ENCODE results near the gene C10orf62.
"Not testable (repeated sequence)": the region's sequence is repeated elsewhere in the genome, so short reads cannot be mapped to it uniquely, and the experiment has no call there.

C10orf62 gene

GRCh38 chr10:97632949-97633884 lies 43.7 kb downstream of the C10orf62 start, which contains the start of gene MORN4:
MORN4 (minus strand) TSS chr10:97633500; CDS start chr10:97619653, 13,847 bp downstream.
- no peak for DNase-seq

- DNase-seq: no peak
Observed at GRCh38 chr10:97633921-97634320, 44.4 kb downstream of the C10orf62 start.

- DNase-seq: no peak
Observed at GRCh38 chr10:97635577-97635976, 46.1 kb downstream of the C10orf62 start.

- DNase-seq: not testable (repeated sequence)
Observed at GRCh38 chr10:97639090-97639489, 49.6 kb downstream of the C10orf62 start.

- DNase-seq: peak; percentile 59
Observed at GRCh38 chr10:97640174-97640867, 50.8 kb downstream of the C10orf62 start, which contains the start of gene PI4K2A. PI4K2A (plus strand) TSS chr10:97640671; CDS start chr10:97640743, 72 bp downstream.

Measured in GF-D8 (cell line).